GM18505 (cell line): ENCODE measurements around the gene RMDN3.
A peak's percentile ranks its signal among the peaks of the same experiment; 100 is the strongest.

ENCODE experiments used
- ATAC-seq: cut with Tn5 transposase; IDR thresholded peaks from one replicate; pipeline ENCODE4 v1.9.1; 2021; ENCODE audit not compliant: unreplicated experiment
- POLR2A ChIP-seq: IDR thresholded peaks from 4 replicates; pipeline ENCODE4 v1.6.1; 2011; ENCODE audit warnings: borderline replicate concordance; ENCODE audit not compliant: insufficient read depth, insufficient read length; ENCODE audit errors: extremely low read depth

RMDN3 gene, protein sequence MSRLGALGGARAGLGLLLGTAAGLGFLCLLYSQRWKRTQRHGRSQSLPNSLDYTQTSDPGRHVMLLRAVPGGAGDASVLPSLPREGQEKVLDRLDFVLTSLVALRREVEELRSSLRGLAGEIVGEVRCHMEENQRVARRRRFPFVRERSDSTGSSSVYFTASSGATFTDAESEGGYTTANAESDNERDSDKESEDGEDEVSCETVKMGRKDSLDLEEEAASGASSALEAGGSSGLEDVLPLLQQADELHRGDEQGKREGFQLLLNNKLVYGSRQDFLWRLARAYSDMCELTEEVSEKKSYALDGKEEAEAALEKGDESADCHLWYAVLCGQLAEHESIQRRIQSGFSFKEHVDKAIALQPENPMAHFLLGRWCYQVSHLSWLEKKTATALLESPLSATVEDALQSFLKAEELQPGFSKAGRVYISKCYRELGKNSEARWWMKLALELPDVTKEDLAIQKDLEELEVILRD

DNA sequence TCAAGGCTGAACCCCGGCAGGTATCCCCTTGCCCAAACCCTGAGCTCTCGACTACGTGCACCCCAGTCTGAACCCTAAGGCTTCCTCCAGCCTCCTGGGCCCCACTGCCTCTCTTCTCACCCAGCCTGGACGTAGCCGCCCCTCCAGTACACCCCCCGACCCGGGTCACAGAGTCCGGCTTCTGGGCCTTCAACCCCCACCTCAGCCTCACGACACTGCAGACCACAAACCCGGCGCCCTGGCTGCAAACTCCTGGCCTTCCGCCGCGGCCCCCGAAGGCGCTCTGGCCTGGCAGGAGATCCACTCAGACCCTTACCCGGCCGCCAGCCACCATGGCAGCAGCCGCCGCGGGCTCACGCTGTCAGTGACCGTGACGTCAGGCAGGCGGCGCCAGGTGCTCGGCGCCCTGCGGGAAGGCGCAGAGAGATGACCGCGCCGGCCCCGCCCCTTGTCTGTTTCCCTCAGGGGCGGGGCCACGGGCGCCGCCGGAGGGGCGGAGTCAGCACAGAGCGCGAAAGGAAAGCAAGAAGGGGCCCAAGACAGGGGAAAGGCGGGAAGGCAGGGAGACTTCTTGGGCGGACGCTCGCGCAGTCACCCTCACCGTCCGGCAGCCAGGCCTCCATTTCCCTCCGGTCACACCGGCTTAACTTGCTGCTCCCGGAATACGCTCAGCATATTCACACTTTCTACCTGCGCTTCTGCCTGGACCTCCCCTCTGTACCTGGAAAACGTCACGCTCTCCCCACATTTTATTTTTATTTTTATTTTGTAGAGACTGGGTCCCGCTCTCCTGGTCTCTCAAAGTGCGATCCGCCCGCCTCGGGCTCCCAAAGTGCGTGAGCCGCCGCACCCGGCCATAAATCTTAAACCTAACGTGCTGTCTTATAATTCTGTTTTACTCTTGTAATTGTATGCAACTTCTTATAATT, at the start of gene RMDN3:
Gene RMDN3 (minus strand): TSS at position 372 of the 929 bp plus-strand sequence. CDS start 471 bp downstream, outside the sequence.
- peak; percentile 89 for TF ChIP-seq POLR2A
- peak; percentile 78 for ATAC-seq

DNA sequence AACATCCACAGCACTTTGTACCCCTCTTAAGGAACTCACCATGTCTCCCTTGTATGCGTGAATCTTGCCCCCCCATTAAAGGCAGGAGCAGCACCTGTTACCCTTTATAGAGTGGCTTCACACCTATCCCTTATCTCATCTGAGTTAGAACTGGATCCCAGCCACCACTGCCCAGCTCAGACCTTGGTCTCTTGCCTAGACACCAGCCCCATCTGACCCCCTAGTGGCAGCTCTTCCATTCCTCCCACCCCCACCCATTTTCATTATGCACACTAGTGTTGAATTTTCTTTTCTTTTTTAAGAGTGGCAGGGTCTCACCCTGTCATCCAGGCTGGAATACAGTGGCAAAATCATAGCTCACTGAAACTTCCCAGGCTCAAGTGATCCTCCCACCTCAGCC, 48.6 kb upstream of the RMDN3 start:
- TF ChIP-seq POLR2A: no peak
- ATAC-seq: no peak

DNA sequence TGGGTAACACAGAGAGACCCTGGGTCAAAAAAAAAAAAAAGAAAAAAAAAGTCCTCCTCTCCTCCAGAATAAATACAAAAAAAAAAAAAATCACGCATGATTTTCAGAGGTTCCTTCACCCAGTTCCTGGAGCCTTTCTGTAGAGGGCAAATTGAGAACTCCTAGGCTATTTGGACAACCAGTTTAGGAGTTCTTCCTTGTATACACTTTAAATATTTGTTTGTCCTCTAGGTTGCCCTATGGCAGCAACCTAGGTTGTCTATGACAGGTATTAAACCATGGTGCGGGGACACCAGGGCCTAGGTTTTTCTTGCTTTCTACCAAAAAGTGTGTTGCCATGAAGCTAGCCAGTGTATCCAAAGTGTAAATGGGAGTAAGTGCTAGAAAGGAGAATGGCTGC, 48.0 kb upstream of the RMDN3 start:
- no peak for ATAC-seq
- TF ChIP-seq POLR2A: no peak

DNA sequence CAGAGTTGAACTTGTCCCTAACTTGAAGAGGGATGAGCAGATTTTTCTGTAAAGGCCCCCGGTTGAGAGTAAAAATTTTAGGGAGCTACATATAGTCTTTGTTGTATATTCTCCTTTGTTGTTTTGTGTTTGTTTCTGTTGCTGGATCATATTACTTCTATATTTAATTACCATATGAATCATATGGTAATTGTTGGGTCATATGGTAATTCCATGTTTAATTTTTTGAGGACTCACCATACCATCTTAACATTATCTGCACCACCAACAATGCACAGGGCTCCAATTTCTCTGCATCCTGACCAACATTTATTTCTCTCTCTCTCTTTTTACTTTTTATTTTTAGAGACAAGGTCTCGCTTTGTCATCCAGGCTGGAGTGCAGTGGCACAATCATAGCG, 44.5 kb upstream of the RMDN3 start:
- no peak for ATAC-seq
- TF ChIP-seq POLR2A: no peak

DNA sequence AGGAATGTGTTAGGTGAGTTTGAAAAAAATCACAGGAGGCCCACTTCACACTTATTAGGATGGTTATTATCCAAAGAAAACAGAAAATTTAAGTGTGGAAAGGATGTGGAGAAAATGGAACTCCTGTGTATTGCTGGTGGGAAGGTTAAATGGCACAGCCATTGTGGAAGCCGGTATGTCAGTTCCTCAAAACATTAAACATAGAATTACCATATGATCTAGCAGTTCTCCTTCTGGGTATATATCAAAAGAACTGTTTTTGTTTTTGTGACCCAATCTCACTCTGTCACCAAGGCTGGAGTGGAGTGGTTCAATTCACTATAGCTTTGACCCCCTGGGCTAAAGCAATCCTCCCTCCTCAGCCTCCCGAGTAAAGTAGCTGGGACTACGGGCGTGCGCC, 41.5 kb upstream of the RMDN3 start:
- ATAC-seq: no peak
- no peak for TF ChIP-seq POLR2A

DNA sequence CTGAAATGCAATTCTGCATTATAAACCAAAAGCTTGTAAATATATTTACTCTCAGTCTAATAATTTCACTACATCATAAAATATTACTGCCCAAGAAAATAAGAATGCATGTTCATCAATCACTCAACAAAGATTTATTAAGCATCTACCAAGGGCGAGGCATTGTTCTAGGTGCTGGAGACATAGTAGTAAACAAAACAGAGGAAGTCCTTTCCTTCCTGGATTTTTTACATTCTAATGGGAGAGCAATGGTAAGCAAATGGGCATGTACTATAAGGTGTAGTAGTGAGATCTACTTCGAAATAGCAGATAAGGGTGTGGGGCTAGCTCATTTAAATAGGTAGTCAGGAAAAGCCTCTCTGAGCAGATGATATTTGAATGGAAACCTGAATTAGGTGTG, 41.0 kb upstream of the RMDN3 start:
- no peak for TF ChIP-seq POLR2A
- no peak for ATAC-seq

DNA sequence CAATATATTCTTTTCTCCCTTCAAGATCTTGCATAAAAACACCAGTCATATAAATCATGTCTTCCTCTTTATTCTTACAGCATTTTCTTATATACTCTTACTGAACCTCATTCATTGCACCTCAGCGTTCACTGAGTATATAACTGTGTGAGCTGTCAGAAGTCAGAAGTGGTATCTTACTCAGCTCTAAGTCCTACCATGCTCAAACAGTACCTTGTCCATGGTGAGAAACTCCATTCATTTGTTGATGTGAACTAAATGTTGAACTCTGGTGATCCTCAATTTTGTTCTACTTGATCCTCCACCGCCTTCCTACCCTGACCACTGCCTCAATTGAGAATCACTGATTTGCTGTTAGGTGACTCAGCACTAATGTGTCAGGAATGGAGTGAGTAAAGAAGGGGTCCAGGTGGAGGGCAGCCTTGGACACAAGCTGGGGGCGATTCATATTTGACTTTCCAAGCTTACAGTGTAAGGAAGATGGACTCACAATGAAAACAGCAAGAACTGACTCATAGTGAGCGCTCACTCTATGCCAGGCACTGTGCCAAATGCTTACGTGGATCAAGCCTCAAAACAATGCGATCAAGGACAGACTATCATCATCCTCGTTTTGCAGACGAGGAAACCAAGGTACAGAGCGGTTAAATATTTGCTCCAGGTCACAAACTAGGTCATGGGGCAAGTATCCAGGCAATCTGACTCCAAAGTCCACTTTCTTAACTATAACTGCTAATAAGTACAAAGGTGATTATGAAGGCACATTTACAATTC, 38.3 kb upstream of the RMDN3 start:
- TF ChIP-seq POLR2A: no peak
- no peak for ATAC-seq

DNA sequence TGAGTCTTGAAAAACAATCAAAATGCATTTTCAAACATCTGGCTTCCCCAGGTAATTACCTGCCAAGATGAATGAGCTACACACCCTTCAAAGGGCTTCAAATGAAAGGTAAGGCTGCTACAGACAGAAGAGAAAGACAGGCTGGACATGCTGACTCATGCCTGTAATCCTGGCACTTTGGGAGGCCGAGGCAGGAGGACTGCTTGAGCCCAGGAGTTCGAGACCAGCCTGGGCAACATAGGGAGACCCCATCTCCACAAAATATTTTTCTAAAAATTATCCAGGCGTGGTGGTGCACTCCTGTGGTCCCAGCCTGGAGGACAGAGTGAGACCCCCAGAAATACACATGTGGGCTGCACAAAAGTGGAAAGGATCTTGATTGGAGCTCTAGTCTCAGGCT, 37.3 kb upstream of the RMDN3 start:
- no peak for TF ChIP-seq POLR2A
- ATAC-seq: no peak

DNA sequence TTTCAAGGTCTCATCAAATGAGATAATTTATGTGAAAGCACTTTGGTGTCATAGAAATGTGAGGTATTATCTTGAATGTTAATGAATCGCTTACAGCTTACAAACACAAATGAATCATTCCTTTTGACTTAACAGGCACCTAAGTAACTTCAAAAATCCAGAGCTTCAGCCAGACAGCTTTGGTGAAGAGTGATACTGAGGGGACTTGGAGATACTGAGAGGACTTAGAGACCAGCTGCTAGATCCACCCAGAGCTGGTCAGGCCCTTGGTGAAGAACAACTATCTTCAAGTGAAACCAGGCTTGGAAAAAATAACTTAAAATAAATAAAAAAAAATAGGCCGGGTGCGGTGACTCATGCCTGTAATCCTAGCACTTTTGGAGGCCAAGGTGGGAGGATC, 35.7 kb upstream of the RMDN3 start:
- TF ChIP-seq POLR2A: no peak
- ATAC-seq: no peak

DNA sequence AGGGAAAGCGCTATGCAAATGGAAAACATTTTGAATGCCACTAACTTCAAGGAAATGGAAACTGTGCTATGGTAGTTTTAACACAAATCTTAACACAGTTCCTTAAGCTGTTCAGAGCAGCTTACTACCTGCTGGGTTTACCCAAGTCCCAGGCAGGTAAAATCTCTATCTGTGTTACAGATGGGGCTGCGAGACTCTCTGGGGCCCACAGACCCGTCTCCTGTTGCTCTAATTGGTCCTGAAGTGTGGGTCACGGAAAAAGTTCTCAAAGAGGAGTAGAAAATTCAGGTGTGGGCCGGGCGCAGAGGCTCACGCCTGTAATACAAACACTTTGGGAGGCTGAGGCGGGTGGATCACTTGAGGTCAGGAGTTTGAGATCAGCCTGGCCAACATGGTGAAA, 34.9 kb upstream of the RMDN3 start:
- ATAC-seq: no peak
- no peak for TF ChIP-seq POLR2A

DNA sequence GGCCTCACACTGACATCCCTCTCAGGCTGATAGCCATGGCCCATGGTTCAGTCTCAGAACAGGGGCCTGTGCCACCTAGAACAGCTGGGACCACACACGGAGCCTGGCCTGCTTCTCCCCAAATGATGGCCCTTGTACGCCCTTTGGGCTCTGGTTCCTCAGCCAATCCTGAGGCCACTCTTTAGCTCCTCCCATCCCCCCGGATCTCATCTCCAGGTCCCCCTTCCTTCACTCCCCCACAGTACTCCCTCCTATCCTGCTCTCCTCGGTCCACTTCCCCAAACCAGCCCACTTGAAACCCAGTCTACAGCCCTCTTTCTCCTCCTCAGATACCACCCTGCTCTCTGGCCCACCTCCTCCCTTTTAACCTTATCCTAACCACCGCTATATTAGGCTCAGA, 34.1 kb upstream of the RMDN3 start:
- no peak for ATAC-seq
- TF ChIP-seq POLR2A: no peak

DNA sequence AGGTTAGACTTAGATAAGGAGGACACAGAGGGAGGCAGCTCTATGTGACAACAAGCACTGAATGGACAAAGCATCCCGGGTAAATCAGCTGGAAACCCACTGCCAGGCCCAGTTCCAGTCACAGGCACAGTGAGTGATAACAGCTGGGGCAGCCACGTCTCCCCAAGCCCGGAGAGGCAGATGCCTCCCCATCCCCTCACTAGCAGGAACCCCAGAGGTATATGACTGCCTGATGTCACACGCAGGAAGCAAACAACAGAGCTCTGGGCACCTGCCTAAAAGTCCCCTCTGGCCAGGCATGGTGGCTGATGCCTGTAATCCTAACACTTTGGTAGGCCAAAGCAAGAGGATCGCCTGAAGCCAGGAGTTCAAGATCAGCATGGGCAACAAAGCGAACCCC, 32.9 kb upstream of the RMDN3 start:
- ATAC-seq: no peak
- TF ChIP-seq POLR2A: no peak

DNA sequence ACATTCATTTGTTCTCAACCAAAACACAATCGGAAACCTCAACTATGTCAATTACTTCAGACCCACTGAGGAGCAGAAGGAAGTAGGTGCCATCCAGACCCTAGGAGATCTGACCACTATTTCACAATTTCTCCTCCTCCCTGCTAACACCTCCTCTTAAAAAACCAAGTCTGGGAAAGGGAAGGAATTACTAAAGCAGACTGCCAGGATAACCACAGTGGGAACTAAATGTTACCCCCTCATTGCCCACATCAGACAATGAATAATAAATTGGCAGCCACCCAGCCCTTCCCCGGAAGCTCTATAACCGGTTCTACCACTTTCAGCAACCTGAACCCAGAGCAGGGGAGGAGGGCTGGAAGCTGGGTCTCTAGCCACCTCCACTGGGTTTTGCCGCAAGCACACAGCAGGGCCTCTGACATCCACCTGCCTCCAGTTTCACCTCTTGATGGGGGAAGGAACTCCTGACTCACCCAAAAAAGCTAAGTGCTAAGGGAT, 32.3 kb upstream of the RMDN3 start:
- ATAC-seq: no peak
- no peak for TF ChIP-seq POLR2A

DNA sequence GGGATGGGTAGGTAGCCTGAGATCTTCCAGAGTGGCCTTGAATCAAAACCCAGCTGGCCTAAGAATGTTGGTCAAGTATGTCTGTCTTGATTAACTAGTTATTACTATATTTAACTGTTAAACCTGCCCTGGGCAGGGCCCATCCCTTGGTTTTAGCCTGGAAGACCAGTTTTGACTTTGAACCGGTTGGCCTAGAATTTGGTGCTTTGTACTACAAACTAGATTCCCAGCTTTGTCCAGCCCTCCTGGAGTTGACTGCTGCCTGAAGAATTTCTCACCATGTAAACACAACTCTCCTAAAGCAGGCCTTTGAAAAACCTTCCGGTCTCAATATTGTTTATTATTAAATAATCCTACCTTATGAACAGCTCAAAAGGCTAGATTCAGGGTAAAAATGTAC, 30.8 kb upstream of the RMDN3 start:
- no peak for ATAC-seq
- TF ChIP-seq POLR2A: no peak

DNA sequence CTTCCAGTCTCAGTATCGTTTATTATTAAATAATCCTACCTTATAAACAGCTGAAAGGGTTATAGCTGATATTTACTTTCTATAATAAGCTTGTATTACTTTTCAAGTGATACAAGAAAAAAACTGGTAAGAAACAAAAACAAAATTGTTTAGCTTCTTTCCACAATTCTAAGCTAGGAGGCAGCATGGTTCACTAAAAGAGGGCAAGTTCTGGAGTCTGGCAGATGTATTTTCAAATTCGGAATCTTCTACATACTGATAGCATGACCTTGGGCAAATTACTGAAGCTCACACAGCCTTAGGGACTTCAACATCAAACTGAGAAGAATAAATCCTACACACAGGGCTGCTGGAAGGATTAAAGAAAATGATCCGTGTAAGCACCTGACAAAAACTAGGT, 30.1 kb upstream of the RMDN3 start:
- TF ChIP-seq POLR2A: no peak
- no peak for ATAC-seq
